ENCODE results near the gene MGAT4B. TPM values are rescaled to one million over a fixed set of nuclear protein-coding genes. Genes with fewer than 3 reads are reported as not detected.
"Not testable (repeated sequence)": the region's sequence is repeated elsewhere in the genome, so short reads cannot be mapped to it uniquely, and the experiment has no call there.

The MGAT4B gene
- polyA plus RNA-seq, 1 donor (not counting 4 experiments of a cell fraction or from before 2014, with no cell fraction given) = 69.8 TPM

DNA sequence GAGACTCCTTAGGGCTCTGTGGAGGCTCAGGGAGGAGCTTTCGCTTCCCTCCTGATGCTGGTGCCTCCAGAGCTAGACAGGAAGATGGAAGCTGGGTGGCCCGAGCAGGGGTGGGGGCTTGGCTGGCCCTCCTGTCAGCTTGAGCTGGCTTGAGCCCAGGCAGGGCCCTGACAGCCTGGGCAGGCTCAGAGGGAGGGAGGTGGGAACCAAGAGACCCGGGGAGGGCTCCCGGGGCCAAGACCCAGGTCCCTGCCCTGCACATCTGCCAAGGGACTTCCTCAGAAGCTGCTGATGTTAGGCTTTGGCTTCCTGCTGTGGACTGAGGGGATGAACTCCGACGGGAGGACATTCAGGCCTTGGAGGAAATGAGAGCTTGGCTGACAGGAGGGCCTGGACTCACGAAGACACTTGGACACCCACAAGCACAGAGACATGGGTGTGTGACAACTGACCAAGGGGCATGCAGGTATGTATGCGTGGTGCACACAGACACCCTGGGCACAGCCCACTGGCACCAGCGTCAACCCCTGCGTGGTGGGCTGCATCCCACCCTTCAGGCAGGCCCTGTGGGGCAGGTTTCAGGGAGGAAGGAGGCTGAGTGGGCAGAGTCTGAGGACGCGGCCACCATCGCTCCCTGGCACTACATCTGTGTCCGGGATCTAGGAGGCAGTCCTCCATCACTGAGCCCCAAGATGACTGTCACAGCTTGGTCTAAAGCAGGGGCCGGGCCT lies 14.6 kb downstream of the MGAT4B start:
- FAIRE-seq (no peak), DNase-seq (ENCODE audit: low read depth, low spot score) (no peak)
- Histone ChIP-seq H3K79me2 (ENCODE audit: control insufficient read depth, insufficient read depth, low read length) (no peaks in the 10 kb centered on the region), H3K27ac (ENCODE audit: control insufficient read depth, insufficient read depth, low read length) (no peak overlapping the region), H2AFZ (ENCODE audit: control insufficient read depth, low read length) (no peak overlapping the region), H3K9ac (ENCODE audit: control insufficient read depth, extremely low read depth, insufficient read depth, low read length) (no peak overlapping the region), H4K20me1 (ENCODE audit: control insufficient read depth, extremely low read depth, insufficient read depth, low read length) (no peaks in the 10 kb centered on the region), H3K4me3 (ENCODE audit: control insufficient read depth in 2 of 3, extremely low read depth in 1 of 3, insufficient read depth in 2 of 3, low read depth in 1 of 3, low read length in 3 of 3) (no peak overlapping the region), H3K9me3 (ENCODE audit: control insufficient read depth, low read depth, low read length) (no peaks in the 10 kb centered on the region), H3K9me1 (ENCODE audit: control insufficient read depth, extremely low read depth, insufficient read depth, low read length) (no peaks in the 10 kb centered on the region), H3K4me2 (ENCODE audit: control insufficient read depth, extremely low read depth, insufficient read depth, low read depth, low read length) (no peak overlapping the region), H3K27me3 (ENCODE audit: control insufficient read depth, extremely low read depth, insufficient read depth, low read length) (no peaks in the 10 kb centered on the region), H3K36me3 (ENCODE audit: control insufficient read depth in 2 of 2, extremely low read depth in 1 of 2, insufficient read depth in 2 of 2, low read length in 2 of 2) (peaks cover under 1 to 2% of the 10 kb centered on the region in 2 experiments), H3K4me1 (ENCODE audit: control insufficient read depth, extremely low read depth, insufficient read depth, low read length) (peaks cover 22% of the 10 kb centered on the region)
- dilution Hi-C loops (cut with MboI; ENCODE audit: extremely low pct_ligation_motif_present, low sequenced_read_pairs) = no loop called here
- no peak for TF ChIP-seq EZH2 (IDR thresholded peaks at IDR 0.05; ENCODE audit: low read length)
- TF ChIP-seq, protein P1, sequence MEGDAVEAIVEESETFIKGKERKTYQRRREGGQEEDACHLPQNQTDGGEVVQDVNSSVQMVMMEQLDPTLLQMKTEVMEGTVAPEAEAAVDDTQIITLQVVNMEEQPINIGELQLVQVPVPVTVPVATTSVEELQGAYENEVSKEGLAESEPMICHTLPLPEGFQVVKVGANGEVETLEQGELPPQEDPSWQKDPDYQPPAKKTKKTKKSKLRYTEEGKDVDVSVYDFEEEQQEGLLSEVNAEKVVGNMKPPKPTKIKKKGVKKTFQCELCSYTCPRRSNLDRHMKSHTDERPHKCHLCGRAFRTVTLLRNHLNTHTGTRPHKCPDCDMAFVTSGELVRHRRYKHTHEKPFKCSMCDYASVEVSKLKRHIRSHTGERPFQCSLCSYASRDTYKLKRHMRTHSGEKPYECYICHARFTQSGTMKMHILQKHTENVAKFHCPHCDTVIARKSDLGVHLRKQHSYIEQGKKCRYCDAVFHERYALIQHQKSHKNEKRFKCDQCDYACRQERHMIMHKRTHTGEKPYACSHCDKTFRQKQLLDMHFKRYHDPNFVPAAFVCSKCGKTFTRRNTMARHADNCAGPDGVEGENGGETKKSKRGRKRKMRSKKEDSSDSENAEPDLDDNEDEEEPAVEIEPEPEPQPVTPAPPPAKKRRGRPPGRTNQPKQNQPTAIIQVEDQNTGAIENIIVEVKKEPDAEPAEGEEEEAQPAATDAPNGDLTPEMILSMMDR (optimal IDR thresholded peaks at IDR 0.05 in 1 of 3, IDR thresholded peaks at IDR 0.05 in 1 of 3, conservative IDR thresholded peaks at IDR 0.05 in 1 of 3; ENCODE audit: extremely low read depth in 1 of 3, insufficient read depth in 2 of 3, low read length in 3 of 3) = no peak

DNA sequence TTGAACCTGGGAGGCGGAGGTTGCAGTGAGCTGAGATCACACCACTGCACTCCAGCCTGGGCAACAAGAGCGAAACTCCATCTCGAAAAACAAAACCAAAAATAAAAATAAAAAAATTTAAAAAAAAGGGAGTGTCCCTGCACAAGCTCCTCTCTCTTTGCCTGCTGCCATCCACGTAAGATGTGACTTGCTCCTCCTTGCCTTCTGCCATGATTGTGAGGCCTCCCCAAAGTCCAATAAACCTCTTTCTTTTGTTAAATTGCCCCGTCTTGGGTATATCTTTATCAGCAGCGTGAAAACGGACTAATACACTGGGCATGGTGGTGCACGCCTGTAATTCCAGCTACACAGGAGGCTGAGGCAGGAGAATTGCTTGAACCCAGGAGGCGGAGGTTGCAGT lies 17.4 kb downstream of the MGAT4B start:
- H4K20me1 ChIP-seq (ENCODE audit: control insufficient read depth, extremely low read depth, insufficient read depth, low read length); H3K4me1 ChIP-seq (ENCODE audit: control insufficient read depth, extremely low read depth, insufficient read depth, low read length); H3K9ac ChIP-seq (ENCODE audit: control insufficient read depth, extremely low read depth, insufficient read depth, low read length); FAIRE-seq; H3K36me3 ChIP-seq (ENCODE audit: control insufficient read depth in 2 of 2, extremely low read depth in 1 of 2, insufficient read depth in 2 of 2, low read length in 2 of 2); dilution Hi-C loops (cut with MboI; ENCODE audit: extremely low pct_ligation_motif_present, low sequenced_read_pairs); DNase-seq (ENCODE audit: low read depth, low spot score); H3K9me1 ChIP-seq (ENCODE audit: control insufficient read depth, extremely low read depth, insufficient read depth, low read length); H3K4me2 ChIP-seq (ENCODE audit: control insufficient read depth, extremely low read depth, insufficient read depth, low read depth, low read length); H3K27ac ChIP-seq (ENCODE audit: control insufficient read depth, insufficient read depth, low read length); H3K27me3 ChIP-seq (ENCODE audit: control insufficient read depth, extremely low read depth, insufficient read depth, low read length); H3K9me3 ChIP-seq (ENCODE audit: control insufficient read depth, low read depth, low read length); H3K79me2 ChIP-seq (ENCODE audit: control insufficient read depth, insufficient read depth, low read length); H2AFZ ChIP-seq (ENCODE audit: control insufficient read depth, low read length); H3K4me3 ChIP-seq (ENCODE audit: control insufficient read depth in 2 of 3, extremely low read depth in 1 of 3, insufficient read depth in 2 of 3, low read depth in 1 of 3, low read length in 3 of 3): not testable (repeated sequence)

Measured in keratinocyte (primary cell).